Measurements from ENCODE around the gene TLE3.

Gene TLE3

DNA sequence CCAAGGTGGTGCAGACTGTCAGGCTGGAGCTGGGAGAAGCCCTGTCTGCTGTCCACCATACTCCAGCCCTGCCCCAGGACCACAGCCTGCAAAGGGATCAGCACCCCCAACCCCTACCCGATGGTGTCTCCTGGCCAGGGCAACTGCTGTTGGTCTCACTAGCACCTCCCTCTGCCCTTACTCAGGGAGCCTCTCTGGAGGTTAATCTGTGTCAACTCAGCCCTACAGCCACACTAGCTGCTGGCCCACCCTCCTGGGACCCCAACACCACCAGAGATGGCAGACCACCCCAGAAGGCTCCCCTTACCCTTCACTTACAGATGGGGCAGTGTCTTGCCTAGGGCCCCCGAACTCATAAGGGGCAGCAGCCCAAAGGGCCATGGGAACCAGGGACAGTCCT, 65.2 kb downstream of the TLE3 start:
- Histone ChIP-seq H3K4me3 (IDR thresholded peaks at IDR 0.05; ENCODE audit: insufficient read depth, low read depth, low read length) (no peak overlapping the region), H3K36me3 (ENCODE audit: insufficient read depth) (no peaks in the 10 kb centered on the region), H2AFZ (ENCODE audit: low read depth) (no peak overlapping the region), H3K79me2 (ENCODE audit: insufficient read depth, low read depth) (no peaks in the 10 kb centered on the region), H3K27me3 (ENCODE audit: insufficient read depth, low read depth) (no peaks in the 10 kb centered on the region), H3K9ac (no peak overlapping the region), H4K20me1 (ENCODE audit: insufficient read depth) (no peaks in the 10 kb centered on the region), H3K27ac (no peak overlapping the region), H3K4me1 (ENCODE audit: low read depth, poor library complexity, severe bottlenecking) (peaks cover 26% of the 10 kb centered on the region), H3K4me2 (no peak overlapping the region)
- no peak for TF ChIP-seq CTCF (conservative IDR thresholded peaks at IDR 0.05; ENCODE audit: low read depth, low read length)

- no peak for TF ChIP-seq CTCF (conservative IDR thresholded peaks at IDR 0.05; ENCODE audit: low read depth, low read length)
- Histone ChIP-seq H3K27ac (no peak overlapping the region), H3K4me1 (ENCODE audit: low read depth, poor library complexity, severe bottlenecking) (peaks cover 18% of the 10 kb centered on the region), H3K4me2 (no peak overlapping the region), H2AFZ (ENCODE audit: low read depth) (no peak overlapping the region), H4K20me1 (ENCODE audit: insufficient read depth) (no peaks in the 10 kb centered on the region), H3K9ac (no peak overlapping the region), H3K79me2 (ENCODE audit: insufficient read depth, low read depth) (no peaks in the 10 kb centered on the region), H3K27me3 (ENCODE audit: insufficient read depth, low read depth) (no peaks in the 10 kb centered on the region), H3K36me3 (ENCODE audit: insufficient read depth) (no peaks in the 10 kb centered on the region), H3K4me3 (IDR thresholded peaks at IDR 0.05; ENCODE audit: insufficient read depth, low read depth, low read length) (no peak overlapping the region)
Measured at GRCh38 chr15:70031713-70032112, 66.0 kb downstream of the TLE3 start.

GRCh38 chr15:70031261-70031660, 66.5 kb downstream of the TLE3 start:
- Histone ChIP-seq H2AFZ (ENCODE audit: low read depth) (no peak overlapping the region), H3K4me2 (no peak overlapping the region), H3K9ac (no peak overlapping the region), H3K4me3 (IDR thresholded peaks at IDR 0.05; ENCODE audit: insufficient read depth, low read depth, low read length) (no peak overlapping the region), H4K20me1 (ENCODE audit: insufficient read depth) (no peaks in the 10 kb centered on the region), H3K36me3 (ENCODE audit: insufficient read depth) (no peaks in the 10 kb centered on the region), H3K4me1 (ENCODE audit: low read depth, poor library complexity, severe bottlenecking) (peaks cover 14% of the 10 kb centered on the region), H3K27ac (no peak overlapping the region), H3K79me2 (ENCODE audit: insufficient read depth, low read depth) (no peaks in the 10 kb centered on the region), H3K27me3 (ENCODE audit: insufficient read depth, low read depth) (no peaks in the 10 kb centered on the region)
- TF ChIP-seq CTCF (conservative IDR thresholded peaks at IDR 0.05; ENCODE audit: low read depth, low read length), result no peak

DNA sequence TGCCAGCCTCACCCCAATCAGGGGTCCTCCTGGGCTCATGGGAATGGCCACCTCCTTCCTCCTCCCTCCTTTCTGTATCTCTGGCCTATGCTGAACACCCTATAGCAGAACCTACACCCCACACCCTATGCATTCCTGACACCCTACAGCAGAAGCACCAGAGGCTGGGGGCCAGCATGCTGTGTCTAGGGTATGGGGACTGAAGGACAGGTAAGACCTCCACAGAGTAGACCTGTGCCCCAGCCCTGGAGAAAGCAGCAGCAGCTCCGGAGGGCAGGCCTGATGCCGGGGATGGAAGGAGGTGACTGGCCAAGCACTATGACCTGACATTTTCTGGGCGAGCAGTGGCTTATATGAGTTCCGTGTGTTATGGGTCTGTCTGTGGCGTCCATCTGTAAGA, 66.9 kb downstream of the TLE3 start:
- no peak for TF ChIP-seq CTCF (conservative IDR thresholded peaks at IDR 0.05; ENCODE audit: low read depth, low read length)
- peaks cover 10% of the 10 kb centered on the region for H3K4me1 ChIP-seq (ENCODE audit: low read depth, poor library complexity, severe bottlenecking)

More for the DNA sequence above, 66.9 kb downstream of the TLE3 start:
- no peak overlapping the region for H2AFZ ChIP-seq (ENCODE audit: low read depth)
- H3K27me3 ChIP-seq (ENCODE audit: insufficient read depth, low read depth), result no peaks in the 10 kb centered on the region
- H3K4me2 ChIP-seq, result no peak overlapping the region
- H3K4me3 ChIP-seq (IDR thresholded peaks at IDR 0.05; ENCODE audit: insufficient read depth, low read depth, low read length), result no peak overlapping the region
- no peaks in the 10 kb centered on the region for H3K79me2 ChIP-seq (ENCODE audit: insufficient read depth, low read depth)
- H3K27ac ChIP-seq, result no peak overlapping the region
- no peaks in the 10 kb centered on the region for H4K20me1 ChIP-seq (ENCODE audit: insufficient read depth)
- H3K36me3 ChIP-seq (ENCODE audit: insufficient read depth), result no peaks in the 10 kb centered on the region
- no peak overlapping the region for H3K9ac ChIP-seq
